ENCODE data around the gene PATL1.
A peak's percentile ranks its signal among the peaks of the same experiment; 100 is the strongest.

Gene PATL1

DNA sequence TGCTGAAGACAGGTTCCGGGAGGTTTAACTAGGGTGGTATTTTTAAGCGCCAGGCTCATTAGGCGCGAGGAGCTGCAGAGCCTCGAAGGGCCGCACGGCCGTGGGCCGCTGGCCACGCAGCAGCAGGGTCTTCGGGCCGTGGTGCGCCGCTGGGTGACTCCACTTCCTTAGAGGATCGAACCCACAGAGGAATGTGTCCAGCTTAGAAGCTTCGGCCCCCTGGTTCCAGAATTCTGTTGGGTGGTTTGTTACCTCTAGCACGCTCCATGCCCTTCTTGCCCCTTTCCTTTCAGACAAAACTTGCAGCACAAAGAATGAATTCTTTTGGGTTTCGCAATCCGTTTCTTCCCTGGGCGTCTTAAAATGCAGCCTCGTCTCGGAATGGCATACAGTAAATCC is 773 bp upstream of the PATL1 start:
- Histone ChIP-seq H3K27me3 (ENCODE audit: insufficient read depth, poor library complexity, severe bottlenecking) (no peaks in the 10 kb centered on the region), H3K27ac (replicated peaks) (peak overlapping the region; percentile 64), H3K4me3 (replicated peaks; ENCODE audit: insufficient read depth, low read length) (peak overlapping the region; percentile 63)
- TF ChIP-seq GABPA (IDR thresholded peaks at IDR 0.05; ENCODE audit: low read depth) (no peak), SPI1 (IDR thresholded peaks at IDR 0.05; ENCODE audit: borderline replicate concordance, low read depth) (no peak)
- TF ChIP-seq, protein P1, sequence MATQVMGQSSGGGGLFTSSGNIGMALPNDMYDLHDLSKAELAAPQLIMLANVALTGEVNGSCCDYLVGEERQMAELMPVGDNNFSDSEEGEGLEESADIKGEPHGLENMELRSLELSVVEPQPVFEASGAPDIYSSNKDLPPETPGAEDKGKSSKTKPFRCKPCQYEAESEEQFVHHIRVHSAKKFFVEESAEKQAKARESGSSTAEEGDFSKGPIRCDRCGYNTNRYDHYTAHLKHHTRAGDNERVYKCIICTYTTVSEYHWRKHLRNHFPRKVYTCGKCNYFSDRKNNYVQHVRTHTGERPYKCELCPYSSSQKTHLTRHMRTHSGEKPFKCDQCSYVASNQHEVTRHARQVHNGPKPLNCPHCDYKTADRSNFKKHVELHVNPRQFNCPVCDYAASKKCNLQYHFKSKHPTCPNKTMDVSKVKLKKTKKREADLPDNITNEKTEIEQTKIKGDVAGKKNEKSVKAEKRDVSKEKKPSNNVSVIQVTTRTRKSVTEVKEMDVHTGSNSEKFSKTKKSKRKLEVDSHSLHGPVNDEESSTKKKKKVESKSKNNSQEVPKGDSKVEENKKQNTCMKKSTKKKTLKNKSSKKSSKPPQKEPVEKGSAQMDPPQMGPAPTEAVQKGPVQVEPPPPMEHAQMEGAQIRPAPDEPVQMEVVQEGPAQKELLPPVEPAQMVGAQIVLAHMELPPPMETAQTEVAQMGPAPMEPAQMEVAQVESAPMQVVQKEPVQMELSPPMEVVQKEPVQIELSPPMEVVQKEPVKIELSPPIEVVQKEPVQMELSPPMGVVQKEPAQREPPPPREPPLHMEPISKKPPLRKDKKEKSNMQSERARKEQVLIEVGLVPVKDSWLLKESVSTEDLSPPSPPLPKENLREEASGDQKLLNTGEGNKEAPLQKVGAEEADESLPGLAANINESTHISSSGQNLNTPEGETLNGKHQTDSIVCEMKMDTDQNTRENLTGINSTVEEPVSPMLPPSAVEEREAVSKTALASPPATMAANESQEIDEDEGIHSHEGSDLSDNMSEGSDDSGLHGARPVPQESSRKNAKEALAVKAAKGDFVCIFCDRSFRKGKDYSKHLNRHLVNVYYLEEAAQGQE (IDR thresholded peaks at IDR 0.05; ENCODE audit: insufficient replicate concordance, low read depth): no peak
- no peak for DNase-seq (ENCODE audit: low read depth in 1 of 2, low spot score in 1 of 2)

DNA sequence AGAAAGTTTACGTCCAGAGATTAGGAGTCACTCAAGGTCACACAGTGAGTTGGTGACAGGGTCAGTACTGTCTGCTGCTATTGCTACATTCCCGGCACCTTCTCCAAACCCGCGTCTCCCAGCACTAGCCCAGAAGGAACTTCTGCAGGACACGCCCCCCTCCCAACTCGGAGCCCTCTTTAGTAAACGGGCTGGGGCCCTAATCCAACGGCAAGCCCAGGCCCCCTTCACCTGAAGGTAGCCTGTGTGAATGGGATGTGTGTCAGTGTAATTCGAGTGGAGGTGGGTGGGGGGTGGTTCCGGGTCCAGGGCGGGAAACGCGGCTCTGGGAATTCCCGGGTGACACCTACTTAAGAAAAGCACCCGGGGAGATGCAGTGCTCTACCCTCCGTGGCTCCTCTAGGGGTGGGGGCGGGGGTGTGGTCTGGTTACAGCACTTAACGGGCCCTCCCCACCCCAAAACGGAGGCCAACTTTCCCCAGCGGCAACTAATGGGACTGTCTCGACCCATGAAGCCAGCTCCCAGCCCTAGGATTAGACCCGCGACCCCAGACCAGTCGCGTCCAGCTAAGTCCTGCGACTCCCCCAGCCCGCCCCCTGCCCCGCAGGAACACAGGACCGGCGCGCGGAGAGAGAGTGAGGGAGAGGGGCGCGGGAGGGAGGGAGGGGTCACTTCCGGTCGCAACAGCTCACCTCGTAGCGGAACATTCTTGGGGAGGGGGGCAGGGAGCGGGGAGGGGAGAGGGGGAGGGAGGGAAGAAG is 468 bp downstream of the PATL1 start:
- Histone ChIP-seq H3K4me3 (replicated peaks; ENCODE audit: insufficient read depth, low read length) (peak overlapping the region; percentile 75), H3K27ac (replicated peaks) (peak overlapping the region; percentile 83), H3K27me3 (ENCODE audit: insufficient read depth, poor library complexity, severe bottlenecking) (no peaks in the 10 kb centered on the region)
- TF ChIP-seq POLR2AphosphoS5 (IDR thresholded peaks at IDR 0.05; ENCODE audit: low read depth) (peak; percentile 16; the same call in 1 of the 2 replicates), SPI1 (IDR thresholded peaks at IDR 0.05; ENCODE audit: borderline replicate concordance, low read depth) (no peak)
- TF ChIP-seq, protein P1 (IDR thresholded peaks at IDR 0.05; ENCODE audit: insufficient replicate concordance, low read depth): no peak
- DNase-seq (ENCODE audit: low read depth in 1 of 2, low spot score in 1 of 2): peak in 1 of 2 experiments; percentile 57

DNA sequence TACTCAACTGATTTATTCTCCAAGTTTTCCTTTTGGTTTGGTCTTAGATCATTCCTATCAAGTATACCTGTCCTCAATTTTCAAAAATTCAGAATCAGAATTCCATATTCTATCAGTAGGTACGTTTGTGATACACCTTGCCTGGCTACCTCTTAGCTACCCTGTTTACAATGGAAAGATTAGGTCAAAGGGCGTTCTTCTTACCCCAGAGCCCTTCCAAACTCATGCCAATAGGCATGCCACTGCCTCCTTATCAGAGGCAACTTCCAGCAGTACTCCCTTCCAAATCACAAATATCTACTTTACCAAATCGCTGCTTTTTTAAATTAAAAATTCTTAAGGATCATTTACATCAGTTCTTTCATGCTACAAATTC is 1.0 kb downstream of the PATL1 start:
- no peaks in the 10 kb centered on the region for H3K27me3 ChIP-seq (ENCODE audit: insufficient read depth, poor library complexity, severe bottlenecking)
- TF ChIP-seq, protein P1 (IDR thresholded peaks at IDR 0.05; ENCODE audit: insufficient replicate concordance, low read depth): no peak
- TF ChIP-seq SPI1 (IDR thresholded peaks at IDR 0.05; ENCODE audit: borderline replicate concordance, low read depth) (no peak), GABPA (IDR thresholded peaks at IDR 0.05; ENCODE audit: low read depth) (no peak), POLR2AphosphoS5 (IDR thresholded peaks at IDR 0.05; ENCODE audit: low read depth) (no peak)
- TF ChIP-seq, protein P2, sequence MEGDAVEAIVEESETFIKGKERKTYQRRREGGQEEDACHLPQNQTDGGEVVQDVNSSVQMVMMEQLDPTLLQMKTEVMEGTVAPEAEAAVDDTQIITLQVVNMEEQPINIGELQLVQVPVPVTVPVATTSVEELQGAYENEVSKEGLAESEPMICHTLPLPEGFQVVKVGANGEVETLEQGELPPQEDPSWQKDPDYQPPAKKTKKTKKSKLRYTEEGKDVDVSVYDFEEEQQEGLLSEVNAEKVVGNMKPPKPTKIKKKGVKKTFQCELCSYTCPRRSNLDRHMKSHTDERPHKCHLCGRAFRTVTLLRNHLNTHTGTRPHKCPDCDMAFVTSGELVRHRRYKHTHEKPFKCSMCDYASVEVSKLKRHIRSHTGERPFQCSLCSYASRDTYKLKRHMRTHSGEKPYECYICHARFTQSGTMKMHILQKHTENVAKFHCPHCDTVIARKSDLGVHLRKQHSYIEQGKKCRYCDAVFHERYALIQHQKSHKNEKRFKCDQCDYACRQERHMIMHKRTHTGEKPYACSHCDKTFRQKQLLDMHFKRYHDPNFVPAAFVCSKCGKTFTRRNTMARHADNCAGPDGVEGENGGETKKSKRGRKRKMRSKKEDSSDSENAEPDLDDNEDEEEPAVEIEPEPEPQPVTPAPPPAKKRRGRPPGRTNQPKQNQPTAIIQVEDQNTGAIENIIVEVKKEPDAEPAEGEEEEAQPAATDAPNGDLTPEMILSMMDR (IDR thresholded peaks at IDR 0.05; ENCODE audit: insufficient read depth, low read length): no peak
- DNase-seq (ENCODE audit: low read depth in 1 of 2, low spot score in 1 of 2): no peak
- no peak overlapping the region; the same call in 1 of the 2 replicates for H3K27ac ChIP-seq (replicated peaks)
- peak overlapping the region; percentile 75 for H3K4me3 ChIP-seq (replicated peaks; ENCODE audit: insufficient read depth, low read length)

DNA sequence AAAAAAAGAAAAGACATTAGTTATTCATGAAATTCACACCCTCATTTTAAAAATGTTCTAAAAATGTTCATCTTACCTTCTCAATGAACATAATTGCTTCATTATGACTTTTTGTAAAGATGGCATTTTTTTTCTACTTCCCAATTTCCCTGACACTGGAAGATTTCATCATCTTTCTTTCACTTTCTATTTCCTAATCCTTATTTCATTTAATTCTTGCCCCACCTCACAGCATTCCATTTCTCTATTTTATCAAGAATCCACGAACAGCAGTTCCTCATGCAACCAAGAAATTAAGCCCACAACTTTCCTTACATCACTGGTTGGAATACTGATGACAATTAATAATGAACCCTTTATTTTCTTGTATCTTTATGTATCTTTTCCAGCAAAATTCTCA is 1.9 kb downstream of the PATL1 start:
- DNase-seq (ENCODE audit: low read depth in 1 of 2, low spot score in 1 of 2): no peak
- TF ChIP-seq SPI1 (IDR thresholded peaks at IDR 0.05; ENCODE audit: borderline replicate concordance, low read depth) (0 out of 2 replicates have a peak, but pooled peaks have one; percentile 42), POLR2AphosphoS5 (IDR thresholded peaks at IDR 0.05; ENCODE audit: low read depth) (no peak)
- Histone ChIP-seq H3K4me3 (replicated peaks; ENCODE audit: insufficient read depth, low read length) (no peak overlapping the region), H3K27me3 (ENCODE audit: insufficient read depth, poor library complexity, severe bottlenecking) (no peaks in the 10 kb centered on the region), H3K27ac (replicated peaks) (no peak overlapping the region; the same call in 1 of the 2 replicates)

Data from HL-60 (cell line).